HS-27A (cell line): Measurements from ENCODE around the gene GPA33.

Source experiments
- DNase-seq: peaks from one replicate; pipeline ENCODE4 v3.0.0-alpha.2; 2012; ENCODE audit warnings: low read depth, missing footprints

The GPA33 gene

DNA sequence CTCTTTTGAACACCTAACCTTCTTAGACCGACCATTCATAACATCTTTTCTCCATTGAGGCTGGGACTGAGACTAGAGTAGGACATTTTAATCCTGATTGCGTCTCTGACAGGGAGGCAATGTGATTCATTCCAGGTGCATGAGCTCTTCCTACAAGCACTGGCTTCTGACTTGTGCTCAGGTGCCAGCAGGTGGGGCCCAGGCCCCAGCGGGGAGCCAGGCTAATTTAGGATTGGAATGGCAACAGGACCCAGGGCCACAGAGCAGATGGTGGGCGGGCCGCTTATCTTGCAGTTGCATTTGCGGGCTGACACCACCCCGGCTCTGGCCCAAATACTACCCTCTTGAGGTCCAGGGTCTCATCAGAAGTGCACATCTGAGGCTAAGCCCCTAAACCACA is 4.1 kb downstream of the GPA33 start:
- no peak for DNase-seq

DNA sequence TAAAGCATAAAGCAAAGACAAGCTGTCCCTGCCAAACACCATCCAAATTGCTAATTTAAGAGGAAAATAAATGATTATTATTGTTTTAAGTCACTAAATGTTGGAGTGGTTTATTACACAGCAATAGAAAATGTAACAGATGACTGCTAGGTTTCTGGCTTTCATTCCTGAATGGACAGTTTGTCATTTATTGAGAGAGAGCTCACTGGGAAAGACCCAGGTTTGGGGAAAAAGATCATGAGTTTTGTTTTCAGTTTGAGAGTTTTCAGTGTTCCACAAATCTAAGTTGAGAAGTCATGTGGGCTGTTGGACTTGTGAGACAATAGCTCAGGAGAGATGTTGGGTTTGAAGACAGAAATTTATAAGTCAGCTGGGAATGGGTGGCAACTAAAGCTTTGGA is 5.4 kb downstream of the GPA33 start:
- no peak for DNase-seq

DNA sequence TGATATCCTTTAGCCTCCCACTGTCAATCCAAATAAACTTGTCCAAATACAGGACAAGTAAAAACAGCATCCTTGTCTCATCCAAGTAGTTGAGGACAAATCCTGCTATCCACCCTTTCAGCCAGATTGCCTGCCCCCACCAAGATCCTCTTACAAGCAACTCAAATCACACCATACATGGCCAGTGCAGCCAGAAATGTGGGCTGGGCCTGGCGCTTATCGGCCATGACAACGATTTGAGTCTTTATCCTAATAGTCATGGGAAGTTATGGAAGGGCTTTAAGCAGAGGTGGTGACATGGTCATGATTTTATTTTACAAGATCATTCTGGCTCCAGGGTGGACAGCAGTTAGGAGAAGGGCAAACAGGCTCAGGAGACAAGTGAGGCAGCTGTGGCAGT is 6.3 kb downstream of the GPA33 start:
- no peak for DNase-seq

DNA sequence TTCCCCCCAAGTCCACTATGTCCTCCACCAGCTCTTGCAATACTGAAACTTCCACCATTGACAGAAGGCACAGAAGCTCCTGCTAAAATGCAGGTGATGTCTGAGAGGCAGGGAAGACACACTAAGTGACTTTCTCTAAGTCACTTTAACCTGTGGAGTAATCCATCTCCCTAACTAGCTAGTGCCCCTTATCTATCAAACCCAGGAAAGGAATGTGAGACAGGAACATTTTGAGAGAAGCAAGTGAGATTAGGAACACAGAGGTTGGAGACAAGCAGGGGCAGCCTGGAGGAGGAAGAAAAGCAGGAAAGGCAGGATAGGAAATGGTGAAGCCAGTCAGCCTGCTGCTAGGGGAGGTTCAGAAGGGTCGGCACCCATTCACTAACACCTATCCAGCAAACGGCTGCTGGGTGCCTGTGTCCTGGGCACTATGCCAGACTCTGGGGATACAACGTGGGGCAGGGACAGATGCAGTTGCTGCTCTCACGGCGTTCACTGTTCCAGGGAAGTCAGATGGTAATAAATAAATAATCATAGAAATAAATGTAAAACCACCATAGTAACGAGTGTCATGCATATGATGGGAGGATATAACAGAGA is 7.0 kb downstream of the GPA33 start:
- no peak for DNase-seq

DNA sequence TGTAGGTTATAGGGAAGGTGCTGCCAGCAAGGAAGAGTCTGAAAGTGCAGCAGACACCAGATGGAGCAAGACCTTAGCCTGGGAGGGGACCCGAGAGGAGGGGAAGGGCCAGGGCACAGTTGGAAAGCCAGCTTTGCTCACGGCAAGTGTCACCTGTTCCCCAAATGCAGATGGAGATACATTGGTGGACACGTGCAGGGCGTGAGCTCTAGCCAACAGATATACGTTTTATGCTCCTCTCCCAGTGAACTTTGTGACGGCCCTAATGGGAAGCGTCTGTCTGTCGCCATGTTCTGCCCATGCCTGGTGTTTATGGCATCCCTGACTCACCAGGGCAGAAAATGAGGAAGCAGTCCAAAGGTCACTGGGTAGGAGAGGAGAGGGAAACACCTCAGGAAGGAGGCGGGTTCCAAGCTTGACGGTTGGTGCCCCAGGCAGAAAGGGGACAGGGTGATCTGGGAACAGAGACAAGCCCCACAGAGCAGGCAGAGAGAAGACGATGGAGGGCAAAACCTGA is 7.6 kb downstream of the GPA33 start:
- DNase-seq: no peak

DNA sequence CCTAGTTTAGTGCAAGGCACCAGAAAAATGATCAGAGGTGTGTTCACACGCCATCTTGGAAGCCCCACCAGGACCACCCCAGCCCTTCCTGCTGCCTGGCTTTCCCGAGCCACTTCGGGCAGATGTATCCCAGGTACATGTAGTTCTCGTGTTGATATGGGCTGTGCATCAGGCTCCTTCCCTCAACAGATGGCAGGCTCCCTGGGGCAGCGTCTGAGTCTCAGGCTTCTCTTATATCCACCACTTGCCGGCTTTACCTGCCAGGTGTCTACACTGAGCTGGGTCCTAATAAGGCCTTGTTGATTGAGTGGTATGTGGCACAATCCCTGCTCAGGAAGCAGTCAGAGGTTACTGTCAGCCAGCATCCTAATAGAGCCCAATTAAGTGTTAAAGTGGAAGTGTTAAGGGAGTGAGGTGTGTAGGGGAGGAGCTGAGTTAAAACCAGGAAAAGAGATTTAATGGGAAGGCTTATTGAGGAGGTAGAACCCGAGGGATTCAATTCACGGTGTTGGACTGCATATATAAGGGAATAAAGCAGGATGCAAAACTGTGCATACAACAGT is 8.5 kb downstream of the GPA33 start:
- no peak for DNase-seq

DNA sequence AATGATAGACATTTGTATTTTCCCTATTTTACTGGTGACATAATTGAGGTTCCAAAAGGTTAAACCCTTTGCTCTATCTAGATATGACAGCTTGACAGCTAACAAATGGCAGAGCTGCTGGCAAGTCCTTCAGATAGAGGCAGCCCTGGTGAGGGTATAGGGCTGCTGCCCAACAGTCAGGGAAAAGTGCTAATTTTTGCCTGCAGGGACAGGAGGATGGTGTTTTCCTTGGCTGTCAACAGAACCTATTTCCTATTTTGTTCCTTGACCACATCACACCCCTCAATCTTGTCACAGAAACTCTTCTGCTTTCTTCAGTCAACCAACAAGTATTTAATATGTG is 12.3 kb downstream of the GPA33 start:
- no peak for DNase-seq

DNA sequence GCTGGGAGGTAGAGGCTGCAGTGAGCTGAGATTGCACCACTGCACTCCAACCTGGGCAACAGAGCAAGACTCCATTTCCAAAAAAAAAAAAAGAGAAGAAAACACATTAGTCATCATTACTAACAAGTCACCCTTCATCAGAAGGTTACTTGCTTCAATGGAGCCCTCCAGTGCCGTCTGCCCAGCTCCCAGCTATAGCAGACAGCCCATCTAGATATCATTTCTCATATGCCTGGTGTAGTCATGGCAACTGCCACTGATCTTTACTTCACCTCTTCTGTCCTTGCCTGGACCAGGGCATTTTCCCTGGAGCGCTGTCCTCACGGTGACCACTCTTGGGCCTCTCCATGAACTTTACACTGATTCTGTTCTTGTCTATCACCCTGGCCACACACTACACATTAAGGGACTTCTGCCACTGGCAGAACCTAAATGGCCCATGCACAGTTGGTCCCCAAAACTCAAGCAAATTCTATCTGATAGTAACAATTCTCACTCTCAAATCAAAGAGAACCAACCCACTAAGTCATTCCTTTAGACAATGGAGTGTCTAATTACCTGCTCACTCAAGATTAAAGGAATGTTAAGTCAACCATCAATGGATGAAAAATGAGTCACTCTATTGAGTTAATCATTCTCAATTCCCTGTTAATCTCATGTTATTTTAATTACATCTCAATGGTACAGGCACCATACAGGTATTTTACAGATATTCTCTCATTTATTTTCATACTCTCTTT is 12.9 kb downstream of the GPA33 start:
- DNase-seq: no peak

DNA sequence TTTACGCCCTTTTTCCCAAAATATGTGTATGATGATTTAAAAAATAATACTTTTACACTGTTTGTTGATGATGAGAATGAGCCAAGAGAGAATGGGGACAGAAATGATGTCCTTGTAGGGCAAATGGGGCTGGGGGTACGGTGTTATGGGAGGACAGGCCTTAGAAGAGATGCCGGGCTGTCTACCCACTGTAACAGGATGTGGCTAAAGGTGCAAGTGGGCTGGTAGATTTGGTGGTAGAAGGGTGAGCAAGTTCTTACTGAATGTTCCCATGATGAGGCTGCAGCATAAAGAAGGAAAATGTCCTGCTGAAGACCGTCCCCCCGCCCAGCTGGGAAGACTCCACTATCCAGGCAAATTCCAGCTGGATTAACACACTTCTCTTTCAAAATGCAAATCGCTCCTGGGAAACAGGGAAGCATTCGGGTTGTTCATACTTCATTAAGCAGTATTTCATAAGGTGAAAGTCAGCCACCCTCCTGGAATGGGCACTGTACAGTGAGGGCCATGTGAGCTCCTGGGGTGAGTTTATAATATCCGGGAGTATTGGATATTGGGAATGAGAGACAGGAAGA is 14.0 kb downstream of the GPA33 start:
- no peak for DNase-seq

DNA sequence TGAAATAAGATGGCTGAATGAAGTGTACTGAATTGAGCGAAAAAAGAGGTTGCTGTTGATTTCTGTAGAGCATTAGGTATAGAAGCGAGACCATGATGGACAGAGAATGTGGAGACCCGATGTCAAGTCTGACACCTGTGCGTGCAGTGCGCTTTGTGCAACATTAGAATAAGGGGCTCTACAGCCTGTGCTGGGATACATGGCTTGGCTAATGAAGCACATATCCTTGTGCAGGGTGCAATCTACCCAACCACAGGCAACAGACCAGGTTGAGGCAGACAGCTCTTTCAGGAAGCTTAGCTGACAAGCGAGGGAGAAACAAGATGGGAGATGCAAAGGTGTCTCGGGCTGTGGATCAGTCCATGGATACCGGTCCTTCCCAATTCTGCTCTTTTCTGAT is 18.9 kb downstream of the GPA33 start:
- DNase-seq: no peak

DNA sequence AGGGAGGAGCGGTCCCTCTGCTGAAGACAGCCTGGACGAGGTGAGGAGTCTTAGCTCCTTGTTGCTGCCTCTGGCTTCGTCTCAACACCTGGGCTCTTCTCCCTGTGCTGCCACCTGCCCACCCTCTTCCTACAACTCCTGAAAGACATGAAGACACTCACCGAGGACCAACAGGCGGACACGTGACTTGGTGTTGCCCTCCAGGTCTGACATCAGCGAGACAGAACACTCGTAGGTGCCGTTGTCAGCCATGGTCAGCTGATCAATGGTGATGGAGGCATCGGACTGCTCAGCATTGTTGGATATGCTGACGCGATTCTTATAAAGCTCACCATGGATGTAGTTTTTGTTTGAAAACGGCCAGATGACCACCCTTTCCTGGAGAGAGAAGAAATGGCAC is 21.4 kb downstream of the GPA33 start:
- no peak for DNase-seq

DNA sequence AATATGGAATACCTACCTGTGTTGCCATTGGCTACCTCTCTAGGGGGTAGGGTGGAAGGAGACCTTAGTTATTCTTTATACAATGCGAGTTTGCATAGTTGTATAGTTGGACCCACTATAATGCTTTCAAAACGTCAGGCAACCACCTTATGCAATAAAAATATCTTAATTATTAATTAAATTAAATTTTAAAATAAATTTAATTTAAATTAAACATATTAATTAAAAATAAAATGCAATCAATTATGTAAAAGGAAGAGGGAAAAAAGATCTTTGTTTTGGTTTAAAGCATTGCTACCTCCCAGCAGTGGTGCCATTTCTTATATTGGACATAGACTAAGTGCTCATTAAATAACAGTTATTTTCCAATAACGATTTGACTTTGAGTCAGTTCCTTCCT is 22.3 kb downstream of the GPA33 start:
- no peak for DNase-seq

DNA sequence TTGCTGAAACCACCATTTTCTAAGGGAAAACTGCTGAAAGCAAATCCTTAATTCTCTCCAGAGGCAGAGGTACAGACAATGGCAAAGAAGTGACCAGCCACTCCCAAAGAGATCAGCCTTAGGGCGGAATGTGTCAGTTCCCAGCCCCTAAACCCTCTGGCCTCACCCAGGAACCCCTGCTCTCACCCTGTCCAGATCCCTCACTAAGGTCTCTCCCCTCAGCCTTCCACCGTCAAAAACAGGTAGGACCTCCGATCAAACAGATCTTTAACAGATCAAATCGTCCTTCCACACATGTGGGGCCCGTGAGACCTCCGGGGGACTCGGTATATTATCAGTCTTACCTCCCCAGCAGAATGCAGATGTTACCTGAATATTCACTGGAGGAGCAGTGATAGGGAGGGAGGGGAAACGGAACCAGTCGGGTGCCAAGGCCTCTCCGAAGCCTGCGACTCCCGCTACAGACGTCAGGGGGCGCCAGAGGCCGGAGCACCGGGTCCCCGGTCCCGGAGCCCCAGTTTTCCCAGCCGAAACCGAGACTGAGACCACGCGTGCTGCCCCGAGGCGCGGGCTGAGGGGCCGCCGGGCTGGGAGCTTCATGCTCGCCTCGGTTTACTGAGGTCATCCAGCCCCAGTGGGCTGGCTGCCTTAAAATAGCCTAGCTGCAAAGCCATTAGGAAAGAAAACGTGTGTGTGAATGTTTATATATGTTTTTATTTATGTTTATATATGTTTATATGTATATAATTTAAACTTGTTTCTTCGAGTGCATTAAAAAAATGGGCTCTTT is 23.6 kb downstream of the GPA33 start:
- DNase-seq: no peak

DNA sequence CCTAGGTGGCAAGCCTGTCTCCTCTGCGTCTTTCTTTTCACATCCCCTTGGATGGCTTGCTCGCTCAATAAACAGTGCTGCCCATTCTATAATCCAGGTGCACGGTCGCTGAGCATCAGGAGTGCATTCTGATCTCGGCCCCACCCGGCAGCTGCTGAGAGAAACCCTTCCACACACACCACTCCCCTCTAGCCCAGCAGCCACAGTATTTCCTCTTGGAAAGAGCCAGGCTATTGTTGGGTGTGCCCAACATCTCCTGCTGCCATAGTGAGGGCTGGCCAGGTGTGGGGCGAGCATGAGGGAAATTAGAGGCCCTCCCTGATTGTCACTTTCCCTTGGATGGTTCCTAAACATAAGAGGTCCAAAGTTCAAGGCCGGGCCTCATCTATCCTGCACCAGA is 24.7 kb downstream of the GPA33 start:
- no peak for DNase-seq

DNA sequence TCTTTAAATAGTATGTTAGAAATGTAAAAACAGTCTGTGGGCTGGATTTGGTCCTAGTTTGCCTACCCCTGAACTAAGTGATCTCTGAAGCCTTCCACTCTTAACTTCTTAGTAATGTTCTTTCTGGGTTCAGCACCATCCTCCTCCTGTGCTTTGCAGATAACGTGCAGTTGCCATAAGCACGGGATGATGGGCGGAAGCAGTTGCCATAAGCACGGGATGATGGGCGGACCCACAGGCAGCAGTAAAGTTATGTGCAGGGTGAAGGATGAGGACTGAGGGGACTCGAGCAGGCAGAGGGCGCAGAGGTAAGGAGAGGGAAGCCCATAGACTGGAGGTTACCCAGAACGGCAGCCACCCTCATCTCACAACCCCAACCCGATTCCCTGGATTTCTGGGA is 25.6 kb downstream of the GPA33 start:
- DNase-seq: no peak

DNA sequence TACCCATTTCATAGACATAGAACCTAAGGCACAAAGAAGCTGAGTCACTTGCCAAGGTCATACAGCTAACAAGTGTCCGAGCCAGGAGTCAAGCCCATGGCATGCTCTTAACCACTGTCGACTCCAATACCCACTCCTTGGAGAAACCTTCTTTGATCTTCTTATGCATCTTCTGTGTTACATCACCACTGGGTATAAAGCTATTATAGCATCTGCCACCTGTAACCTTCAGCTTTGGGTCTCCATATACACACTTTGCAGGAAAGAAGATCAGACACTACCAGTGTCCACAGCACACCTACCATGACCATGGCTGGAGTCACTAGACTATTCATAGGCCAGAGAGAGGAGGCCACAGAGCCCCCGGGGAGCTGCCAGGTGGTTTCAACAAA is 29.1 kb downstream of the GPA33 start:
- no peak for DNase-seq

DNA sequence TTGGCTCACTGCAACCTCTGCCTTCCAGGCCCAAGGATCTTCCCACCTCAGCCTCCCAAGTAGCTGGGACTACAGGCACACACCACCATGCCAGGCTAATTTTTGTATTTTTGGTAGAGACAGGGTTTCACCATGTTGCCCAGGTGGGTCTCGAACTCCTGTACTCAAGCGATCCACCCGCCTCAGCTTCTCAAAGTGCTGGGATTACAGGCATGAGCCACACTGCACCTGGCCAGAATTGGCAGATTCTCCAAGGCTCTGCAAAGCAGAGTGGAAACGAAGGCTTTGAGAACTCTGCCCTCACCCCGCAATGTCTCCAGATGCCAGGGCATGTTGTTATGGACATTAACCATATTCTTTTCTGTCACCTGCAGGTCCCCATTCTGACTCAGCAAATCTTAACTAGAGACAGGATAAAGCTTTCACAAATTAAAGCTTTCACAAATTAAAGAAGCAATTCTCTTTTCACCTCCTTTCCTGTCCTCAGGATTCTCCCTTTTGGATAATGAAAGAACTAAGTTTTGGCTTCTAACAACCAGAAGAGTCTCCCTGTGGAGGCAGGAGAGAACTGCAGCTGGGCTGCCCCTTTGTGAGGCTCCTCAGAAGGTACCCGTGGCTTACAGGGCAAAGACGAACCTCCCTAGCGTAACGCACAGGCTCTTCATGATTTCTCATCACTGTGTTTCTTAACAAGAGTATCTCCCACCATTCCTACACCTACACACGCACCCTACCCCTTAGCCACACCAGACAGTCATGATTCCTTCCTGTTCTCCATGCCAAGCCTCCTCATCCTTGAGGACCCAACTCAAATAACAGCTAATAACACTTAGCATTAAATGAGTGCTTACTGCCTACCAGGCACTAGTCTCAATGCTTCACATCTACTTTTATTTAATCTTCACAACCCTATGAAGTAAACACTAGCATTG is 29.8 kb downstream of the GPA33 start:
- no peak for DNase-seq

DNA sequence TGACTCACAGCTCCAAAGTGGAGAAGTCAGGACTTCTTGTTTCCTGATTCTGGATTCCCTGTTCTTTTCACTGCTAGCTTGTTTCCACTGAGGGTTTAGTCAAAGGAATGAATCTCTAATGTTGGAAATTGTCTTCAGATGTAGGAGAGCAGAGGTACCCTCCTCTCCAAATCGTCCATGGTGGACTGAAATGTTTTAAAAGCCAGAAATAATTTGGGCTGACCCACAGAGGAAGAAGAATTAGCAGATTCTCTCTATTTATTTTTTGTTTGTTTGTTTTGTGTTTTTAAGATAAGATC is 30.4 kb downstream of the GPA33 start:
- no peak for DNase-seq

DNA sequence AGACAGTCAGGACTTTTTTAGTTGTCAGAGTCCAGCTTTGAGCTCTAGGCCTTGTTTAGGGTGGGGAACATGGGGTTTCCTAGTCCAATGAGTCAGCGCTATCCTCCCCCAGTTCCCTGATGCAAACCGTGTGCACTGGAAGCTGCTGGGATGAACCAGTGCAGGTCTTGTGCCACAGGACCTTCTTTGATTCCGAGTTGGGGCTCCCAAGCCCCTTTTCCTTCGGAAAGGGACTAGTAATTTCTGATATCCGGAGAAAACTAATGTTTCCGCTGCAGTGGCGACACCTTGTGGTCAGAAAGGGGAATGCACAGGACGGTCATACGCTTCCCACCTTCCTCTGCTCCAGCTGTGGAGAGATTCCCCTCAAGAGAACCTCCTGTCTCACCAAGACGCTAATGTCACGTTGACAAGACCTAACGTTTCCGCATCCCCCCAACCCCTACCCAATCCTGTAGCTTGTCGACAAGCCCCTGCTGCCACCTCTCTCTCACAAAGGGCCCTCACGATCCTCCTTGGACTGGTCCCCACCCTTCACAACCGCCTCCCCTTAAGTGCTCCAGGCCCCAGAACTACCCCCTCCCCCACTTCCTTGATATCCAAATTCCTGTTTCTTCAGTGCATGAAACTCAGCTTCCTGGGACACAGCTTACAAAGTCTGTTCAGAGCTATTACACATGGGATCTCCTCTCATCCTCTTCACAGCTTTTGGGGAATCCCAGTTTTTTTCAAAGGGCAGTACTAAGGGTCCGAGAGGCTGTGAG is 30.9 kb downstream of the GPA33 start:
- DNase-seq: no peak

DNA sequence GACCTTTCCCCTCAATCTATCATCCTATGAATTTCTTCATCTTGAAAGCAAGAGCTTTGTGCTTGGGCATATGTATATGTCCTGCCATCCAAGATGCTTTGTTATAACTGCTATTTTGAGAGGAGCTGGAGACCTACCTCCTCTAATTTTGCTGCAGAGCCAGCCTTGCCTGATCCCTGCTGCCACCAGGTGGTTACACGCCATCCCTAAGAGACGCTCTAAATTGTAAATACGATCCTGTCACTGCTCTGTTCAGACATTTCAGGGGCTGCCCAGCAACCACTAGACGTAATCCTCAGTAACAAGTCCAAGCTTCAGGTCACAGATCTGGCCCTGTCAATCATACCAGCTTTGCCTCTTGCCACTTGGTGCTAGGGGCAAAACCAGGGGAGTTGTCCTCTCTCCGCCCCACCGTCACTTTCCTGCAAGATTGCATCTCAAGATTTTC is 32.9 kb downstream of the GPA33 start:
- DNase-seq: no peak
